Vagina (tissue), 2 donors: Measurements from ENCODE around the gene HBEGF. TPM values are rescaled to one million over a fixed set of nuclear protein-coding genes. Genes with fewer than 3 reads are reported as not detected.

Source experiments
- DNase-seq, 2 donors: peaks; one replicate each; pipeline ENCODE4 v3.0.0-alpha.2; 2017; ENCODE audit errors: extremely low spot score in 2 of 2
- H3K27ac ChIP-seq: fragments of 200-600 bp; sonication (generic); one replicate; pipeline ENCODE4 v1.5.1; 2019
- H3K27me3 ChIP-seq: fragments of 200-600 bp; sonication (generic); one replicate; pipeline ENCODE4 v1.5.1; 2019
- H3K36me3 ChIP-seq, 2 donors: fragments of 200-600 bp; sonication (generic); one replicate each; pipeline ENCODE4 v1.5.1; 2017 to 2019
- H3K4me1 ChIP-seq: fragments of 200-600 bp; sonication (generic); one replicate; pipeline ENCODE4 v1.5.1; 2019
- H3K4me3 ChIP-seq, 2 donors: fragments of 200-600 bp; sonication (generic); 1 replicate in 1 of 2; 2 replicates in 1 of 2; pipeline ENCODE4 v1.5.1; 2016 to 2019
- H3K9me3 ChIP-seq: fragments of 200-600 bp; sonication (generic); one replicate; pipeline ENCODE4 v1.5.1; 2019
- POLR2A ChIP-seq, 2 donors: fragments of 450-650 bp; IDR thresholded peaks; one replicate each; pipeline ENCODE4 v1.6.1; 2017; ENCODE audit warnings: antibody characterized with exemption in 2 of 2, mild to moderate bottlenecking in 2 of 2, moderate library complexity in 2 of 2
- POLR2AphosphoS5 ChIP-seq, 2 donors: sonication (generic); formaldehyde crosslinking; IDR thresholded peaks; one replicate each; pipeline ENCODE4 v1.9.0; 2017; ENCODE audit warnings: antibody characterized with exemption in 2 of 2, mild to moderate bottlenecking in 2 of 2, low read depth in 1 of 2; ENCODE audit not compliant: insufficient read depth in 1 of 2
- intact Hi-C: fragments of 100-400 bp; cut with DNase I; formaldehyde crosslinking; loops from one replicate; pipeline ENCODE4 v1.15.1; 2023
- total RNA-seq: library from RNA; depleted of rRNA; stranded (reverse); fragments of >200 nt; gene quantifications from one replicate; pipeline ENCODE4 v1.2.3, GENCODE V29; 2016
- TF ChIP-seq, protein P1 (sequence below), 3 experiments: fragments of 450-650 bp in 2 of 3; fragments of 200-600 bp in 1 of 3; sonication (generic) in 1 of 3; IDR thresholded peaks; one replicate each; pipeline ENCODE4 v1.5.1; 2017 to 2019; ENCODE audit warnings: antibody characterized with exemption in 3 of 3, mild to moderate bottlenecking in 2 of 3, moderate library complexity in 2 of 3

HBEGF gene
- total RNA-seq, 1 donor from 2014 or later: 16.2 TPM

DNA sequence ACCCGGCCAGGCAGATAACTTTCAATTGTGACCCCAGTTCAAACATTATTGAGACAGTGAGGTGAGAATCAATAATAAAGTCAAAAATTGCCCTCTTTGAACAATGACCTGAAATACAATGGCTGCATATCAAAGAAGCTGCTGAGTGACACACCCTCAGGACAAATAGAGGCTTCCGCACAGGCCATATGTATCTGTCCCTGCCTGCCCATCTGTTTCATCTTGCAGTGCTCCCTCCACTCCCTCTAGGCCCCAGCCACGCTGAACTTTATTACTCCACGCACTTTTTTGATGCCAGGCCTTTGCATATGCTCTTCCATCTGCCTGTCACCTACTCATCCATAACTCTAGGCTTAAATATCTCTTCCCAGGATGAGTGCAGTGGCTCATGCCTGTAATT lies 27.6 kb downstream of the HBEGF start:
- no peak overlapping the region for H3K27ac ChIP-seq
- no peaks in the 10 kb centered on the region for H3K9me3 ChIP-seq
- TF ChIP-seq POLR2AphosphoS5 (IDR thresholded peaks at IDR 0.05; ENCODE audit: insufficient read depth in 1 of 2, low read depth in 1 of 2) (no peak), POLR2A (IDR thresholded peaks at IDR 0.05) (no peak)
- TF ChIP-seq, protein P1, sequence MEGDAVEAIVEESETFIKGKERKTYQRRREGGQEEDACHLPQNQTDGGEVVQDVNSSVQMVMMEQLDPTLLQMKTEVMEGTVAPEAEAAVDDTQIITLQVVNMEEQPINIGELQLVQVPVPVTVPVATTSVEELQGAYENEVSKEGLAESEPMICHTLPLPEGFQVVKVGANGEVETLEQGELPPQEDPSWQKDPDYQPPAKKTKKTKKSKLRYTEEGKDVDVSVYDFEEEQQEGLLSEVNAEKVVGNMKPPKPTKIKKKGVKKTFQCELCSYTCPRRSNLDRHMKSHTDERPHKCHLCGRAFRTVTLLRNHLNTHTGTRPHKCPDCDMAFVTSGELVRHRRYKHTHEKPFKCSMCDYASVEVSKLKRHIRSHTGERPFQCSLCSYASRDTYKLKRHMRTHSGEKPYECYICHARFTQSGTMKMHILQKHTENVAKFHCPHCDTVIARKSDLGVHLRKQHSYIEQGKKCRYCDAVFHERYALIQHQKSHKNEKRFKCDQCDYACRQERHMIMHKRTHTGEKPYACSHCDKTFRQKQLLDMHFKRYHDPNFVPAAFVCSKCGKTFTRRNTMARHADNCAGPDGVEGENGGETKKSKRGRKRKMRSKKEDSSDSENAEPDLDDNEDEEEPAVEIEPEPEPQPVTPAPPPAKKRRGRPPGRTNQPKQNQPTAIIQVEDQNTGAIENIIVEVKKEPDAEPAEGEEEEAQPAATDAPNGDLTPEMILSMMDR (IDR thresholded peaks at IDR 0.05): no peak
- peaks cover 19% of the 10 kb centered on the region for H3K4me1 ChIP-seq
- H3K36me3 ChIP-seq: no peaks in the 10 kb centered on the region
- H3K4me3 ChIP-seq: no peak overlapping the region
- H3K27me3 ChIP-seq: no peaks in the 10 kb centered on the region
- DNase-seq: peak; percentile 20 to 52
- intact Hi-C loops: no loop called here

DNA sequence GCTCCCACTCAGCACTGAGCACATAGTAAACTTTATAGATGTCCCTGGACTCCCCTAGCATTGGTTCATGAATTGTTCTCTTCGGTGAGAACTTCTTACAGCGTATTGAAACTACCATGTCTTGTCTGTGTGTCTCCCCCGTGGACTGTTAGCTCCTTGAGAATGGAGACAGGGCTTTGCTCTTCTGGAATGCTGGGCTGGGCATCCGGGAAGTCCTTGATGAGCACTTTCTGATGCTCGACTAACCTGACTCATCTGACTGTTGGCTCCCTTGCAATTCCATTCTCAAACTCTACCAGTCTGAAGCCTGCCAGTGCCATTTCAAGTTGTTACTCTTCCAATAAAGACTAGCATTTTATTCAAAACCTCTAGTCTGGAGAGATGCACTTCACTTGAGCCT lies 28.5 kb downstream of the HBEGF start:
- intact Hi-C loops: no loop called here
- Histone ChIP-seq H3K4me1 (peaks cover 10% of the 10 kb centered on the region), H3K4me3 (no peak overlapping the region), H3K27me3 (no peaks in the 10 kb centered on the region), H3K36me3 (no peaks in the 10 kb centered on the region), H3K27ac (no peak overlapping the region), H3K9me3 (no peaks in the 10 kb centered on the region)
- peak in 1 of 2 donors; percentile 9 for DNase-seq
- TF ChIP-seq POLR2AphosphoS5 (IDR thresholded peaks at IDR 0.05; ENCODE audit: insufficient read depth in 1 of 2, low read depth in 1 of 2) (no peak), POLR2A (IDR thresholded peaks at IDR 0.05) (no peak)

DNA sequence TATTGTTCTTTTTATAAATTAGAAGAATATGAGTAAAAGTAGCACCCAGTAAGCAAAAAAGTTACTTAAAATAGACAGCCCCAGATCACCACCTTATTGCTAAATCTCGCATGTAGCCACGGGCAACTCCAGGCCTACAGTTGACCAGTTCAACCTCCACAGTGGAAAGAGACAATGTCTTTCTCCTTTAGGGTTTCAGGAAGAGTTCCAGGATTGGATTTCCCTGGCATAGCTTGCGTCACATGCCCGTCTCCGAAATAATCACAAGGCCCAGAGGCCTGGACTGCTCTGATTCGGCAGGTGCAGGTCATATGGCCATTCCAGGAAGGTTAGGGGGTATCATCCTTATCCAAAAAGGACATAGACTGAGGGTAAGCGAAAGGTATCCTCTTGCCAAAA lies 33.6 kb downstream of the HBEGF start:
- no peaks in the 10 kb centered on the region for H3K4me1 ChIP-seq
- intact Hi-C loops: no loop called here
- H3K27ac ChIP-seq: peak overlapping the region; percentile 36
- H3K9me3 ChIP-seq: no peaks in the 10 kb centered on the region
- no peaks in the 10 kb centered on the region for H3K27me3 ChIP-seq
- no peaks in the 10 kb centered on the region for H3K36me3 ChIP-seq
- TF ChIP-seq POLR2A (IDR thresholded peaks at IDR 0.05) (no peak), POLR2AphosphoS5 (IDR thresholded peaks at IDR 0.05; ENCODE audit: insufficient read depth in 1 of 2, low read depth in 1 of 2) (no peak)
- TF ChIP-seq, protein P1 (IDR thresholded peaks at IDR 0.05): no peak
- DNase-seq: no peak
- no peak overlapping the region for H3K4me3 ChIP-seq

DNA sequence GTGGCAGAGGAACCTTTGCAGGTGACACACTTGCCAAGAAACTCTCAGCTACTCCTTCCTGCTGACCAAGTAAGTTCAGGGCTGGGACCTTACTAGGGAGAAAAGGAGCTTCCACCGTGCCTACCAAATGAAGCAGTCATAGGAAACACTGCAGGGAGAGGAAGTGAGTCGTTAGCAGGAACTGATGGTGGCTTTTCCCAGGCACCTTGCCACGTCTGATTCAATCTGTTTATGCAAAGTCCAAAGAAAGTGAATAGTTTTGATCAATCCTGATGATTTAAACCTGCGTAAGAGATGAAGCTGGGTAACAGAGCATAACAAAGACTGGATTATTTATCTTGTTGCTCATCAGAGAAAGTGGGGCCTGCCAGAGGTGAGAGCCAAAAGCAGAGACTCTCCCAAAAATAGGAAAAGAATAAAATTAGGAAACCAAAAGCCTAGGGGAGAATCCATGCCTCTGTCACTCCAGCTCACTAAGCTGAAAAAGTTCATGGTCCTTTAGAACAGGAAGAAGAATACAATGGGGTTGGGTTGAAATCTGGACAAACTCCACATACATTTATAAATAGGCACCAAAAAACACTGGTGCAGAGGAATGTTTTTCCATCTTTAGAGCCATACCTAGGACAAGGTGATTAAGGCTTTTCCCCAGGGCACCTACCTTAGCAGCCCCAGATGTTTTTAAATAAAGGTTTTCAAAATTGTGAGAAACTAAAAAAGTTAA lies 34.2 kb downstream of the HBEGF start:
- Histone ChIP-seq H3K27me3 (no peaks in the 10 kb centered on the region), H3K4me3 (no peak overlapping the region), H3K9me3 (no peaks in the 10 kb centered on the region), H3K27ac (peak overlapping the region; percentile 36), H3K4me1 (no peaks in the 10 kb centered on the region), H3K36me3 (no peaks in the 10 kb centered on the region)
- TF ChIP-seq POLR2AphosphoS5 (IDR thresholded peaks at IDR 0.05; ENCODE audit: insufficient read depth in 1 of 2, low read depth in 1 of 2): no peak
- TF ChIP-seq POLR2A (IDR thresholded peaks at IDR 0.05): no peak
- TF ChIP-seq, protein P1 (IDR thresholded peaks at IDR 0.05): no peak
- DNase-seq: no peak
- intact Hi-C loops: no loop called here

DNA sequence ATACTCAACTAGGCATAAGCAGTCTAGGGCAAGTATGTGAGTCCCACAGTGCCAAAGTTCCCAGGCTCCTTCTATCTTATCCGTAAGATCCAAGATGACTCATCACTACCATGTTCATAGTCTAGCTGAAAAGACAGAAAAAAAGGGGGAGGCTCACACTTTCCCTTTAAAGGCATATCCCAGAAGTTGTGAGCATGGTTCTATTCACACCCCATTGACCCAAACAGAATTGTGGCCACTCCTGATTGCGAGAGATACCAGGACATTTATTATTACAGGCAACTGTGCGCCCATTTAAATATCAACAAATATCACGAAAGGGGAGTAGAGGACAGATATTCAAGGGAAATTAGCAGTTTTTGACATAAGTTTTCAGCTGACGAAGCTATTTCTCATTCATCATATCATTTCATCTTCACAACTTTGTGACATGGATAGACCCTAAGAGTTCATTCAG lies 35.4 kb downstream of the HBEGF start:
- no peak overlapping the region for H3K27ac ChIP-seq
- no peak for DNase-seq
- intact Hi-C loops: no loop called here
- H3K4me1 ChIP-seq: no peaks in the 10 kb centered on the region
- H3K9me3 ChIP-seq: no peaks in the 10 kb centered on the region
- no peak overlapping the region for H3K4me3 ChIP-seq
- H3K36me3 ChIP-seq: no peaks in the 10 kb centered on the region
- H3K27me3 ChIP-seq: no peaks in the 10 kb centered on the region
- no peak for TF ChIP-seq POLR2A (IDR thresholded peaks at IDR 0.05)
- TF ChIP-seq, protein P1 (IDR thresholded peaks at IDR 0.05): no peak
- TF ChIP-seq POLR2AphosphoS5 (IDR thresholded peaks at IDR 0.05; ENCODE audit: insufficient read depth in 1 of 2, low read depth in 1 of 2): peak in 1 of 2 donors; percentile 7
